Measurements from ENCODE around the gene CRAMP1. TPM values are rescaled to one million over a fixed set of nuclear protein-coding genes. Genes with fewer than 3 reads are reported as not detected.

The CRAMP1 gene
- total and polyA plus RNA-seq, 2 donors from 2014 or later, result 2.9 to 20.0 TPM

- H3K36me3 ChIP-seq (ENCODE audit: control insufficient read depth in 2 of 3, insufficient read depth in 3 of 3, low read length in 3 of 3), result peaks cover 2 to 41% (median 35%) of the 10 kb centered on the region in 3 donors
These were observed 28.2 kb downstream of the CRAMP1 start for GRCh38 chr16:1640261-1640941.

GRCh38 chr16:1641261-1641660 lies 29.1 kb downstream of the CRAMP1 start:
- DNase-seq, result no peak
- intact Hi-C loops (cut with DNase I), result no loop called here
- Histone ChIP-seq H3K36me3 (ENCODE audit: control insufficient read depth in 2 of 3, insufficient read depth in 3 of 3, low read length in 3 of 3) (peaks cover 2 to 45% (median 39%) of the 10 kb centered on the region in 3 donors), H3K27ac (ENCODE audit: low read depth in 2 of 2, low read length in 2 of 2) (no peak overlapping the region), H3K4me3 (ENCODE audit: low read length in 3 of 3) (no peak overlapping the region), H3K4me1 (ENCODE audit: control insufficient read depth in 2 of 3, insufficient read depth in 2 of 3, low read depth in 1 of 3, low read length in 3 of 3) (no peaks in the 10 kb centered on the region), H3K27me3 (ENCODE audit: control insufficient read depth, insufficient read depth, low read length) (no peaks in the 10 kb centered on the region), H3K9me3 (ENCODE audit: control insufficient read depth in 2 of 3, insufficient read depth in 1 of 3, low read length in 3 of 3) (no peaks in the 10 kb centered on the region), H3K9ac (ENCODE audit: low read length in 3 of 3) (no peak overlapping the region)
- FAIRE-seq, result no peak
- TF ChIP-seq, protein P1, sequence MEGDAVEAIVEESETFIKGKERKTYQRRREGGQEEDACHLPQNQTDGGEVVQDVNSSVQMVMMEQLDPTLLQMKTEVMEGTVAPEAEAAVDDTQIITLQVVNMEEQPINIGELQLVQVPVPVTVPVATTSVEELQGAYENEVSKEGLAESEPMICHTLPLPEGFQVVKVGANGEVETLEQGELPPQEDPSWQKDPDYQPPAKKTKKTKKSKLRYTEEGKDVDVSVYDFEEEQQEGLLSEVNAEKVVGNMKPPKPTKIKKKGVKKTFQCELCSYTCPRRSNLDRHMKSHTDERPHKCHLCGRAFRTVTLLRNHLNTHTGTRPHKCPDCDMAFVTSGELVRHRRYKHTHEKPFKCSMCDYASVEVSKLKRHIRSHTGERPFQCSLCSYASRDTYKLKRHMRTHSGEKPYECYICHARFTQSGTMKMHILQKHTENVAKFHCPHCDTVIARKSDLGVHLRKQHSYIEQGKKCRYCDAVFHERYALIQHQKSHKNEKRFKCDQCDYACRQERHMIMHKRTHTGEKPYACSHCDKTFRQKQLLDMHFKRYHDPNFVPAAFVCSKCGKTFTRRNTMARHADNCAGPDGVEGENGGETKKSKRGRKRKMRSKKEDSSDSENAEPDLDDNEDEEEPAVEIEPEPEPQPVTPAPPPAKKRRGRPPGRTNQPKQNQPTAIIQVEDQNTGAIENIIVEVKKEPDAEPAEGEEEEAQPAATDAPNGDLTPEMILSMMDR (IDR thresholded peaks at IDR 0.05; ENCODE audit: borderline replicate concordance, extremely low read depth, insufficient read depth), result no peak

More at GRCh38 chr16:1640261-1640941, 28.2 kb downstream of the CRAMP1 start:
- intact Hi-C loops (cut with DNase I), result no loop called here
- Histone ChIP-seq H3K27ac (ENCODE audit: low read depth in 2 of 2, low read length in 2 of 2) (no peak overlapping the region), H3K4me1 (ENCODE audit: control insufficient read depth in 2 of 3, insufficient read depth in 2 of 3, low read depth in 1 of 3, low read length in 3 of 3) (no peaks in the 10 kb centered on the region), H3K9me3 (ENCODE audit: control insufficient read depth in 2 of 3, insufficient read depth in 1 of 3, low read length in 3 of 3) (no peaks in the 10 kb centered on the region), H3K4me3 (ENCODE audit: low read length in 3 of 3) (no peak overlapping the region), H3K9ac (ENCODE audit: low read length in 3 of 3) (no peak overlapping the region), H3K27me3 (ENCODE audit: control insufficient read depth, insufficient read depth, low read length) (no peaks in the 10 kb centered on the region)
- TF ChIP-seq, protein P1 (IDR thresholded peaks at IDR 0.05; ENCODE audit: borderline replicate concordance, extremely low read depth, insufficient read depth), result no peak
- DNase-seq, result peak in 1 of 5 donors; percentile 75
- FAIRE-seq, result no peak

- Histone ChIP-seq H3K4me1 (ENCODE audit: control insufficient read depth in 2 of 3, insufficient read depth in 2 of 3, low read depth in 1 of 3, low read length in 3 of 3) (no peaks in the 10 kb centered on the region), H3K27me3 (ENCODE audit: control insufficient read depth, insufficient read depth, low read length) (no peaks in the 10 kb centered on the region), H3K36me3 (ENCODE audit: control insufficient read depth in 2 of 3, insufficient read depth in 3 of 3, low read length in 3 of 3) (peaks cover 2 to 48% (median 39%) of the 10 kb centered on the region in 3 donors), H3K27ac (ENCODE audit: low read depth in 2 of 2, low read length in 2 of 2) (no peak overlapping the region), H3K4me3 (ENCODE audit: low read length in 3 of 3) (no peak overlapping the region), H3K9ac (ENCODE audit: low read length in 3 of 3) (no peak overlapping the region), H3K9me3 (ENCODE audit: control insufficient read depth in 2 of 3, insufficient read depth in 1 of 3, low read length in 3 of 3) (no peaks in the 10 kb centered on the region)
- TF ChIP-seq, protein P1 (IDR thresholded peaks at IDR 0.05; ENCODE audit: borderline replicate concordance, extremely low read depth, insufficient read depth), result no peak
- FAIRE-seq, result no peak
- no peak for DNase-seq
- intact Hi-C loops (cut with DNase I), result no loop called here
These were observed 30.0 kb downstream of the CRAMP1 start for GRCh38 chr16:1642148-1642547.

Measured in kidney (tissue), 14 donors.